Measurements from ENCODE around the gene SPRED3.

DNA sequence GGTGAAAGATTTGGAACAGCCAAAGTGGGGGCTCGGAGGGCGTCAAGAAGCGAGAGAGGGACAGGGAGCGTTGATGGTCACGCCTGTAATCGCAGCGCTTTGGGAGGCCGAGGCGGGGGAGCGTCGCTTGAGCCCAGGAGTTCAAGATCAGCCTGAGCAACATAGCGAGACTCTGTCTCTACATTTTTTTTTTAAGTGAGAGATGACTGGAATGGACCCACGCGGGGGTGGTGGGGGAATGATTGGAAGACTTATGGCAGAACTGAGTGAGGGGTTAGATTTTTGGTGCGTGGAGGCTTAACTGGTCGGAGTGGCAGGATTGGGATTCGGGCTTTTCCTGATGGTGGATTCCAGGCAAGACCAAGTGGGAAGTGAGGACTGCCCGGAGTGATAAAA, 13.4 kb upstream of the SPRED3 start:
- TF ChIP-seq YY1 (IDR thresholded peaks at IDR 0.05; ENCODE audit: insufficient read depth, insufficient read length) (no peak), ZNF274 (IDR thresholded peaks at IDR 0.05; ENCODE audit: low read depth, low read length) (no peak), SUZ12 (IDR thresholded peaks at IDR 0.05; ENCODE audit: extremely low read depth, insufficient read depth, insufficient read length) (no peak)

Measured in NT2/D1 (cell line).